SU-DHL-6 (cell line): ENCODE data around the gene SORCS2.

ENCODE experiments used
- H2AFZ ChIP-seq: fragments of 200-600 bp; sonication (generic); 2 replicates; pipeline ENCODE4 v1.6.1; 2014; ENCODE audit warnings: low read depth, mild to moderate bottlenecking, moderate library complexity, mixed read lengths, antibody characterized with exemption, low read length; ENCODE audit not compliant: severe bottlenecking
- H3F3A ChIP-seq: fragments of 200-600 bp; shearing (Covaris generic); 2 replicates; pipeline ENCODE4 v1.6.0; 2016; ENCODE audit warnings: antibody characterized with exemption, mild to moderate bottlenecking; ENCODE audit not compliant: insufficient read depth
- H3K27ac ChIP-seq: fragments of 200-600 bp; sonication (generic); 2 replicates; pipeline ENCODE4 v1.5.1; 2016; ENCODE audit warnings: low read depth, mild to moderate bottlenecking, low read length, moderate library complexity, mixed read lengths
- H3K27me3 ChIP-seq: fragments of 200-600 bp; sonication (generic), shearing (Covaris generic); 2 replicates; pipeline ENCODE4 v1.6.0; 2014; ENCODE audit warnings: mild to moderate bottlenecking, low read length
- H3K36me3 ChIP-seq: fragments of 200-600 bp; sonication (generic); 2 replicates; pipeline ENCODE4 v1.6.1; 2014; ENCODE audit warnings: mild to moderate bottlenecking, low read length, mixed read lengths
- H3K4me2 ChIP-seq: fragments of 300-600, 200-600 bp; shearing (Covaris generic), sonication (generic); 2 replicates; pipeline ENCODE4 v1.6.0; 2014; ENCODE audit warnings: low read length, low read depth, mild to moderate bottlenecking; ENCODE audit not compliant: poor library complexity, severe bottlenecking
- H3K4me3 ChIP-seq: fragments of 200-600 bp; sonication (generic); 2 replicates; pipeline ENCODE4 v1.5.1; 2014; ENCODE audit warnings: antibody characterized with exemption, low read length, mild to moderate bottlenecking, mixed read lengths; ENCODE audit not compliant: insufficient read depth, poor library complexity, severe bottlenecking
- H3K79me2 ChIP-seq: fragments of 200-600 bp; sonication (generic); 2 replicates; pipeline ENCODE4 v1.6.1; 2014; ENCODE audit warnings: mild to moderate bottlenecking, low read length, moderate library complexity; ENCODE audit not compliant: insufficient read depth
- H3K9ac ChIP-seq: fragments of 200-600 bp; sonication (generic); 2 replicates; pipeline ENCODE4 v1.7.0; 2014; ENCODE audit warnings: mild to moderate bottlenecking, low read length
- H3K9me2 ChIP-seq: fragments of 200-600 bp; sonication (generic); replicated peaks from 2 replicates; pipeline ENCODE4 v1.6.1; 2014; ENCODE audit warnings: low read length; ENCODE audit not compliant: insufficient read depth
- H3K9me3 ChIP-seq: fragments of 200-600 bp; sonication (generic); 2 replicates; pipeline ENCODE4 v1.6.1; 2014; ENCODE audit warnings: low read length, mixed read lengths; ENCODE audit not compliant: insufficient read depth
- H4K20me1 ChIP-seq: fragments of 200-600 bp; sonication (generic); 2 replicates; pipeline ENCODE4 v1.6.1; 2014; ENCODE audit warnings: low read depth, mild to moderate bottlenecking, antibody characterized with exemption, low read length, moderate library complexity, mixed read lengths
- EZH2phosphoT487 ChIP-seq: fragments of 200-600 bp; sonication (generic), shearing (Covaris generic); conservative IDR thresholded peaks from 2 replicates; pipeline ENCODE4 v1.6.1; 2018; ENCODE audit warnings: mild to moderate bottlenecking, antibody characterized with exemption, low read length, moderate library complexity, mixed read lengths
- TF ChIP-seq, protein P1 (sequence below): fragments of 200-600 bp; sonication (generic); IDR thresholded peaks from one replicate; pipeline ENCODE4 v1.5.1; 2017; ENCODE audit warnings: antibody characterized with exemption, mild to moderate bottlenecking, low read length, moderate library complexity; ENCODE audit not compliant: insufficient read depth, poor library complexity, severe bottlenecking

Gene SORCS2

DNA sequence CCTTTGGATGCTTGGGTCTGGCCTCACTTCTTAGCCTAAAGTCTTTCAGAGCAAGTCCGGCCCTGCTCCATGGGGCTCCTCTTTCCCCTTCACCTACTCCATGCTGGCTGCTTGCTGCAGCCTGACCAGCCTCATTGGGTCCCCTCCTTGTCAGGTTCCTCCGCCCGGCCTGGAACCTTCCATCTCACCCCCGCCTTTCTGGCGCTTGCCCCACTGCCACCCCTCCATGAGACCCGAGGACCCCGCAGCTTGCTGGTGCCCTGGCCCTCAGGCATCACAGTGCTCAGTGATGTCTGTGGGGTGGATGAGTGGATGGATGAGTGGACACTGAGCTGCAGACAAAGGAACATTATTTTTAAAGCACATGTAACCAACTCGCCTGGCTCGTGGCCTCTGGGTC, 24.7 kb downstream of the SORCS2 start:
- TF ChIP-seq, protein P1, sequence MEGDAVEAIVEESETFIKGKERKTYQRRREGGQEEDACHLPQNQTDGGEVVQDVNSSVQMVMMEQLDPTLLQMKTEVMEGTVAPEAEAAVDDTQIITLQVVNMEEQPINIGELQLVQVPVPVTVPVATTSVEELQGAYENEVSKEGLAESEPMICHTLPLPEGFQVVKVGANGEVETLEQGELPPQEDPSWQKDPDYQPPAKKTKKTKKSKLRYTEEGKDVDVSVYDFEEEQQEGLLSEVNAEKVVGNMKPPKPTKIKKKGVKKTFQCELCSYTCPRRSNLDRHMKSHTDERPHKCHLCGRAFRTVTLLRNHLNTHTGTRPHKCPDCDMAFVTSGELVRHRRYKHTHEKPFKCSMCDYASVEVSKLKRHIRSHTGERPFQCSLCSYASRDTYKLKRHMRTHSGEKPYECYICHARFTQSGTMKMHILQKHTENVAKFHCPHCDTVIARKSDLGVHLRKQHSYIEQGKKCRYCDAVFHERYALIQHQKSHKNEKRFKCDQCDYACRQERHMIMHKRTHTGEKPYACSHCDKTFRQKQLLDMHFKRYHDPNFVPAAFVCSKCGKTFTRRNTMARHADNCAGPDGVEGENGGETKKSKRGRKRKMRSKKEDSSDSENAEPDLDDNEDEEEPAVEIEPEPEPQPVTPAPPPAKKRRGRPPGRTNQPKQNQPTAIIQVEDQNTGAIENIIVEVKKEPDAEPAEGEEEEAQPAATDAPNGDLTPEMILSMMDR, result no peak
- TF ChIP-seq EZH2phosphoT487, result no peak
- no peaks in the 10 kb centered on the region for H3F3A ChIP-seq
- H3K36me3 ChIP-seq, result no peaks in the 10 kb centered on the region
- no peak overlapping the region for H3K9ac ChIP-seq
- H3K27ac ChIP-seq, result no peak overlapping the region
- no peaks in the 10 kb centered on the region for H3K9me3 ChIP-seq
- no peaks in the 10 kb centered on the region for H4K20me1 ChIP-seq
- no peaks in the 10 kb centered on the region for H3K27me3 ChIP-seq
- no peak overlapping the region for H2AFZ ChIP-seq
- H3K4me3 ChIP-seq, result no peak overlapping the region
- H3K9me2 ChIP-seq, result no peaks in the 10 kb centered on the region
- no peak overlapping the region for H3K4me2 ChIP-seq
- H3K79me2 ChIP-seq, result no peaks in the 10 kb centered on the region

DNA sequence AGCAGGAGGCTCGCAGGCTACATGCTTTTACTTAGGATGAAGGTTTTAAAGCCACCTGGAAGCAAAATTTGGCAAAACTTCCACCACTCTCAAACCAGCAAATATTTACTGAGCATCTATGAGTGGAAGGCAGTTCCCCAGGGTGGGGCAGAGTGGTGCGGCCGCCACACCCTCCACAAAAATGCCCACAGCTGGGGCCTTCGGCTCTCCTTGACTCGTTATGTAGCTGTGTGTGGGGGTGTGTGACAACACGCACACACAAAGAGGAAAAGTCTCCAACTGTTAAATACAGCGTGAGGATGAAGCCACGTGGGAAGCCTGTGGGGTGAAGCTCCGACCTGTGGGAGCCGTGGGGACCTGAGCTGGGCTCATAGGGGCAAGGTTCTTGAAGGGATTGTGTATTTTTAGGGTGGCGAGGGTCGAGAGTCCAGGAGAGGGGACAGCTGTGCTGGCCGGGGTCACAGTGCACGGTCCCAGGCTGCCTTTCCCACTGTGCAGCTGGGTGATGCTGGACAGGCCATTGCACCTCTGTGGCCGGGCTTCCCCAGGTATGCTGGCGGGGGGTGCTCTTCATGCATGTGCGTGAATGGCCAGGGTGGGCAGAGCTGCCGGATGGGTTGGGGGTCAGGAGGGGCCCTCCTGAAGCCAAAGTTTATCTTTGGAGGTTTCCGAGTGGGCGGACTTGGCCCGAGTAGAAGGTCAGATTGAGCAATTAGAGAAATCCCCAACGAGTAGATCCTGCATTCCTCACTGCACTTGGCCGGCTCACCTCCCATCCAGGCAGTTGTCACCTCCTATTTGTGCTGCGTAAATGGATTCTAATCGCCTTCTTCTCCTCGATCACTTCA, 25.4 kb downstream of the SORCS2 start:
- no peaks in the 10 kb centered on the region for H3K9me2 ChIP-seq
- H3K27me3 ChIP-seq, result no peaks in the 10 kb centered on the region
- H2AFZ ChIP-seq, result no peak overlapping the region
- H3K27ac ChIP-seq, result no peak overlapping the region
- no peaks in the 10 kb centered on the region for H4K20me1 ChIP-seq
- H3K4me2 ChIP-seq, result no peak overlapping the region
- TF ChIP-seq, protein P1, result no peak
- no peak for TF ChIP-seq EZH2phosphoT487
- no peaks in the 10 kb centered on the region for H3K9me3 ChIP-seq
- H3K9ac ChIP-seq, result no peak overlapping the region
- H3K4me3 ChIP-seq, result no peak overlapping the region
- no peaks in the 10 kb centered on the region for H3F3A ChIP-seq
- no peaks in the 10 kb centered on the region for H3K36me3 ChIP-seq
- H3K79me2 ChIP-seq, result no peaks in the 10 kb centered on the region

DNA sequence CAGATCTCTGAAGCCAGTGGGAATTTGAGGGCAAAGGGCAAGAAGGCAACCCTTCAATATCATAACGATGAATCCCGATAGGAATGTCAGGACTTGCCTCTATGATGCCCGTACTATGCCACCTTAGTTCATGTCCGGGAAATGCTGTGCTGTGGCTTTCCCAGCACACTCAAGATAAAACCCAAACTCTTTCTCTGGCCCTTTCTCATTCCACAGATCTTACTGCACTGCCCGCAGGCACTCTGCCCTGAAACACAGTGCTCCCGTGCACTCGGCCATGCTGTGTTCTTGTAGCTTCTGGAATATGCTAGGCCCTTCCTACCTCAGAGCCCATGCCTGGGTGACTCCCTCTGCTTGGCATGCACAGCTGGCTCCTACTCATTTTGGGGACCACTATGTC, 26.3 kb downstream of the SORCS2 start:
- Histone ChIP-seq H3K4me3 (no peak overlapping the region), H3K27ac (no peak overlapping the region), H2AFZ (no peak overlapping the region), H3K9ac (no peak overlapping the region), H3K9me2 (no peaks in the 10 kb centered on the region), H3K9me3 (no peaks in the 10 kb centered on the region), H3K79me2 (no peaks in the 10 kb centered on the region), H3K36me3 (no peaks in the 10 kb centered on the region), H3F3A (no peaks in the 10 kb centered on the region), H3K27me3 (no peaks in the 10 kb centered on the region), H3K4me2 (no peak overlapping the region), H4K20me1 (no peaks in the 10 kb centered on the region)
- TF ChIP-seq, protein P1, result no peak
- no peak for TF ChIP-seq EZH2phosphoT487
